GM12878 (cell line): ENCODE results near the gene PPP1R2. TPM values are rescaled to one million over a fixed set of nuclear protein-coding genes. Genes with fewer than 3 reads are reported as not detected.

Experiments used
- ATAC-seq: fragments of 200-7000 bp; cut with Tn5 transposase; 3 replicates; pipeline ENCODE4 v1.9.1; 2020; ENCODE audit warnings: mild to moderate bottlenecking, moderate library complexity
- BruUV-seq: library from RNA; stranded (reverse); fragments of 400-500 nt; replicated peaks from 2 replicates; lab custom pipeline; 2021; lab: Mats Ljungman, UMichigan
- CTCF ChIA-PET: fragments of 300-600 bp; sonication (Branson Sonifier 250); formaldehyde crosslinking; extraction: SDS; loops from one replicate; lab custom pipeline; 2021; ENCODE audit warnings: inconsistent platforms; lab: Yijun Ruan, JAX
- POLR2A ChIA-PET: fragments of 350-600 bp; formaldehyde crosslinking; extraction: SDS; loops from one replicate; lab custom pipeline; 2021; ENCODE audit warnings: inconsistent platforms; lab: Charles Lee
- RAD21 ChIA-PET: fragments of 300-600 bp; sonication (Branson Sonifier 250); formaldehyde crosslinking; loops from one replicate; lab custom pipeline; 2023; ENCODE audit warnings: antibody characterized with exemption; ENCODE audit not compliant: unreplicated experiment; lab: Charles Lee
- SMC1A ChIA-PET: fragments of 300-600 bp; sonication (Branson Sonifier 250); formaldehyde crosslinking; loops from one replicate; lab custom pipeline; 2023; ENCODE audit not compliant: unreplicated experiment, uncharacterized antibody; lab: Charles Lee
- DNase-seq: peaks from one replicate; pipeline ENCODE4 v3.0.0-alpha.2; 2011; ENCODE audit warnings: low read depth, low spot score
- FAIRE-seq: peaks from 3 replicates; lab custom pipeline; 2011; peaks lifted over from hg19 to GRCh38; lab: Jason Lieb, UNC
- H2AFZ ChIP-seq: 2 replicates; pipeline ENCODE4 v1.6.0; 2011; ENCODE audit warnings: low read depth, low read length, control low read depth; ENCODE audit not compliant: control insufficient read depth
- H3K27ac ChIP-seq: 2 replicates; pipeline ENCODE4 v1.5.1; 2011; ENCODE audit warnings: control low read depth; ENCODE audit not compliant: control insufficient read depth, insufficient read depth
- H3K27me3 ChIP-seq, 2 experiments: replicated peaks in 1 of 2; 2 replicates each; pipeline versions ENCODE4 v1.6.0 to v1.6.1; 2011; ENCODE audit warnings: low read length in 1 of 2; ENCODE audit not compliant: control insufficient read depth in 2 of 2, insufficient read depth in 2 of 2
- H3K36me3 ChIP-seq, 2 experiments: 2 replicates each; pipeline ENCODE4 v1.5.1; 2011; ENCODE audit warnings: low read length in 1 of 2; ENCODE audit not compliant: control insufficient read depth in 2 of 2, insufficient read depth in 2 of 2
- H3K4me1 ChIP-seq: 2 replicates; pipeline ENCODE4 v1.6.1; 2011; ENCODE audit warnings: mild to moderate bottlenecking, low read length, moderate library complexity, mixed read lengths; ENCODE audit not compliant: control insufficient read depth, insufficient read depth
- H3K4me2 ChIP-seq: 2 replicates; pipeline ENCODE4 v1.6.0; 2011; ENCODE audit warnings: control low read depth; ENCODE audit not compliant: control insufficient read depth, insufficient read depth
- H3K4me3 ChIP-seq: fragments of 200-600 bp; sonication (generic); 2 replicates; pipeline ENCODE4 v1.5.1; 2016
- H3K79me2 ChIP-seq: 2 replicates; pipeline ENCODE4 v1.6.0; 2011; ENCODE audit warnings: low read length; ENCODE audit not compliant: control insufficient read depth, insufficient read depth
- H3K9ac ChIP-seq: 2 replicates; pipeline ENCODE4 v1.8.0; 2011; ENCODE audit warnings: low read length, control low read depth, mixed read lengths; ENCODE audit not compliant: control insufficient read depth, insufficient read depth
- H3K9me3 ChIP-seq: replicated peaks from 3 replicates; pipeline ENCODE4 v1.5.1; 2011; ENCODE audit warnings: mild to moderate bottlenecking, low read length; ENCODE audit not compliant: control insufficient read depth, insufficient read depth
- H4K20me1 ChIP-seq: 2 replicates; pipeline ENCODE4 v1.6.0; 2011; ENCODE audit not compliant: control insufficient read depth, insufficient read depth
- ASH2L ChIP-seq: fragments of 300-600, 200-600 bp; sonication (generic); IDR thresholded peaks from 2 replicates; pipeline ENCODE4 v1.6.1; 2017; ENCODE audit warnings: low read depth, mild to moderate bottlenecking, borderline replicate concordance
- CEBPB ChIP-seq, 2 experiments: fragments of 150-350 bp in 1 of 2; IDR thresholded peaks; 2 replicates each; pipeline ENCODE4 v1.6.1; 2012 to 2014; ENCODE audit warnings: low read depth in 2 of 2, low read length in 2 of 2, borderline replicate concordance in 1 of 2, inconsistent platforms in 1 of 2
- EGR1 ChIP-seq, 2 experiments: IDR thresholded peaks; 1 replicate in 1 of 2; 2 replicates in 1 of 2; pipeline ENCODE4 v1.6.1; 2011 to 2012; ENCODE audit warnings: low read depth in 2 of 2, low read length in 2 of 2, borderline replicate concordance in 1 of 2, mild to moderate bottlenecking in 1 of 2, moderate library complexity in 1 of 2
- FOXM1 ChIP-seq: IDR thresholded peaks from 2 replicates; pipeline ENCODE4 v1.6.1; 2012; ENCODE audit warnings: low read depth, mild to moderate bottlenecking, inconsistent platforms, low read length, moderate library complexity
- HDAC6 ChIP-seq: fragments of 200-600 bp; sonication (generic); IDR thresholded peaks from one replicate; pipeline ENCODE4 v1.8.0; 2017; ENCODE audit warnings: antibody characterized with exemption; ENCODE audit not compliant: unreplicated experiment
- IKZF2 ChIP-seq, 2 experiments: fragments of 450-650 bp; IDR thresholded peaks; 2 replicates each; pipeline ENCODE4 v1.6.1; 2017; ENCODE audit warnings: mild to moderate bottlenecking in 2 of 2, moderate library complexity in 2 of 2
- MYB ChIP-seq: fragments of 150-350 bp; IDR thresholded peaks from 2 replicates; pipeline ENCODE4 v1.6.1; 2014; ENCODE audit warnings: mild to moderate bottlenecking, low read depth, low read length, borderline replicate concordance
- SMAD5 ChIP-seq: IDR thresholded peaks from 2 replicates; pipeline ENCODE4 v1.6.1; 2016; ENCODE audit warnings: antibody characterized with exemption, low read depth
- SPI1 ChIP-seq: IDR thresholded peaks from 2 replicates; pipeline ENCODE4 v1.6.1; 2011; ENCODE audit warnings: low read depth, mild to moderate bottlenecking, low read length, moderate library complexity, borderline replicate concordance; ENCODE audit not compliant: insufficient read depth
- TBL1XR1 ChIP-seq: IDR thresholded peaks from 2 replicates; pipeline ENCODE4 v1.6.1; 2012; ENCODE audit warnings: low read depth, low read length, improper control_type of control experiment
- ZNF274 ChIP-seq: IDR thresholded peaks from one replicate; pipeline ENCODE4 v1.8.0; 2011; ENCODE audit not compliant: insufficient read length, insufficient read depth
- ZNF622 ChIP-seq: fragments of 450-650 bp; IDR thresholded peaks from 2 replicates; pipeline ENCODE4 v1.6.1; 2017; ENCODE audit warnings: mild to moderate bottlenecking, inconsistent platforms
- WGBS: methylation state at CpG from one replicate; pipeline ENCODE4 v1.1.6; 2016; ENCODE audit warnings: low lambda C conversion rate; ENCODE audit not compliant: insufficient replicate concordance, insufficient coverage; ENCODE audit errors: missing lambda C conversion rate; 5-methylcytosine and 5-hydroxymethylcytosine counted together
- in situ Hi-C: fragments of 300-500 bp; cut with MboI; formaldehyde crosslinking; loops from 9 replicates; pipeline ENCODE4 v1.14.3; 2018; ENCODE audit warnings: mixed read lengths
- intact Hi-C: fragments of 100-400 bp; cut with micrococcal nuclease; formaldehyde crosslinking; loops from one replicate; pipeline ENCODE4 v1.14.2; 2022; ENCODE audit not compliant: unreplicated experiment
- polyA plus RNA-seq, 11 experiments: library from polyadenylated mRNA; depleted of rRNA in 4 of 11; unstranded in 6 of 11; stranded (reverse) in 5 of 11; fragments of >200 nt; fragmentation: Nextera tagmentation in 4 of 11; fragmentation: Illumina TruSeq in 1 of 11; extraction: Ambion mirVana in 4 of 11; extraction: Trizol in 1 of 11; gene quantifications; 1 replicate in 1 of 11; 2 replicates in 10 of 11; pipeline versions ENCODE4 v1.2.1 to v1.2.3, GENCODE V29; 2011 to 2016; ENCODE audit warnings: inconsistent platforms in 2 of 11, missing spikeins in 2 of 11, low read depth in 1 of 11
- total RNA-seq, 4 experiments: library from RNA; depleted of rRNA in 3 of 4; stranded (reverse); fragments of >200 nt in 3 of 4; fragmentation: Illumina TruSeq in 1 of 4; extraction: Trizol in 1 of 4; gene quantifications; 2 replicates each; pipeline versions ENCODE4 v1.2.1 to v1.2.3, GENCODE V29; 2013 to 2021
- TF ChIP-seq, protein P1 (sequence below): fragments of 450-650 bp; formaldehyde crosslinking; IDR thresholded peaks from 2 replicates; pipeline ENCODE4 v1.5.0; 2022; ENCODE audit warnings: mild to moderate bottlenecking, missing genetic modification characterization
- TF ChIP-seq, protein P2 (sequence below): fragments of 450-650 bp; conservative IDR thresholded peaks from 2 replicates; pipeline ENCODE4 v1.6.1; 2017; ENCODE audit warnings: mild to moderate bottlenecking, moderate library complexity
- TF ChIP-seq, protein P3 (sequence below): IDR thresholded peaks from 2 replicates; pipeline ENCODE4 v1.6.1; 2012; ENCODE audit warnings: low read length, inconsistent platforms
- TF ChIP-seq, protein P4 (sequence below): IDR thresholded peaks from 2 replicates; pipeline ENCODE4 v1.6.1; 2012; ENCODE audit warnings: low read depth, low read length, improper control_type of control experiment

Gene PPP1R2
- total and polyA plus RNA-seq, 10 of the 15 experiments (the other 5 are each of a cell fraction or from before 2014, with no cell fraction given), result 10.5 to 116 (median 46.9) TPM

DNA sequence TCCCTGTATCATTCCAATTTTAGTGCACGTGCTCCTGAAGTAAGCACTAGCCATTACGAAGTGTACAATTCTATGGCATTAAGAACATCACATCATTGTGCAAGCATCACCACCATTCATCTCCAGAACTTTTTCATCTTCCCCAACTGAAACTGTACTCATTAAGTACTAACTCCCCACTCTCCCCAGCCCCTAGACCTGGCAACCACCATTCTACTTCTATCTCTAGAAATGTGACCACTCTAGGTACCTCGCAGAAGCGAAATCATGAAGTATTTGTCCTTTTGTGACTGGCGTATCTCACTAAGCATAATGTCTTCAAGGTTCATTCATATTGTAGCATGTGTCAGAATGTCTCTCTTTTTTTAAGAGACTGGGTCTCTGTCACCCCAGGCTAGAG lies 11.4 kb downstream of the PPP1R2 start:
- RAD21 ChIA-PET, result no interaction called here
- Histone ChIP-seq H3K9me3 (no peaks in the 10 kb centered on the region), H3K36me3 (peaks cover 0 to 4% of the 10 kb centered on the region in 2 experiments; a peak in 2 of 4 replicates), H3K4me1 (peaks cover 11% of the 10 kb centered on the region), H2AFZ (no peak overlapping the region), H3K27ac (no peak overlapping the region), H3K27me3 (no peaks in the 10 kb centered on the region), H3K9ac (no peak overlapping the region), H4K20me1 (no peaks in the 10 kb centered on the region), H3K79me2 (peaks cover 59% of the 10 kb centered on the region), H3K4me2 (no peak overlapping the region), H3K4me3 (no peak overlapping the region)
- FAIRE-seq (no peak), DNase-seq (no peak), ATAC-seq (no peak)
- CTCF ChIA-PET, result interaction anchor here (1.7 to 2.1 kb wide), 4 partner anchors 9 to 260 kb away, joined by 6 to 16 read pairs (median 10); partner anchors contain the start of gene XXYLT1
- SMC1A ChIA-PET, result interaction anchor here (3.0 kb wide), 1 partner anchor 9 kb away, joined by 17 read pairs; no protein-coding TSS in a partner anchor
- intact Hi-C loops (no loop called here), in situ Hi-C loops (loop anchor here (25.0 kb wide), 1 partner anchor 394 kb away; no protein-coding TSS in a partner anchor)
- no TSS peak for BruUV-seq
- WGBS, result 96% methylated on average over 5 of the region's 5 CpGs
- POLR2A ChIA-PET, result interaction anchor here (0.7 kb wide), 1 partner anchor 10 kb away, joined by 7 read pairs; no protein-coding TSS in a partner anchor
- TF ChIP-seq, protein P1, sequence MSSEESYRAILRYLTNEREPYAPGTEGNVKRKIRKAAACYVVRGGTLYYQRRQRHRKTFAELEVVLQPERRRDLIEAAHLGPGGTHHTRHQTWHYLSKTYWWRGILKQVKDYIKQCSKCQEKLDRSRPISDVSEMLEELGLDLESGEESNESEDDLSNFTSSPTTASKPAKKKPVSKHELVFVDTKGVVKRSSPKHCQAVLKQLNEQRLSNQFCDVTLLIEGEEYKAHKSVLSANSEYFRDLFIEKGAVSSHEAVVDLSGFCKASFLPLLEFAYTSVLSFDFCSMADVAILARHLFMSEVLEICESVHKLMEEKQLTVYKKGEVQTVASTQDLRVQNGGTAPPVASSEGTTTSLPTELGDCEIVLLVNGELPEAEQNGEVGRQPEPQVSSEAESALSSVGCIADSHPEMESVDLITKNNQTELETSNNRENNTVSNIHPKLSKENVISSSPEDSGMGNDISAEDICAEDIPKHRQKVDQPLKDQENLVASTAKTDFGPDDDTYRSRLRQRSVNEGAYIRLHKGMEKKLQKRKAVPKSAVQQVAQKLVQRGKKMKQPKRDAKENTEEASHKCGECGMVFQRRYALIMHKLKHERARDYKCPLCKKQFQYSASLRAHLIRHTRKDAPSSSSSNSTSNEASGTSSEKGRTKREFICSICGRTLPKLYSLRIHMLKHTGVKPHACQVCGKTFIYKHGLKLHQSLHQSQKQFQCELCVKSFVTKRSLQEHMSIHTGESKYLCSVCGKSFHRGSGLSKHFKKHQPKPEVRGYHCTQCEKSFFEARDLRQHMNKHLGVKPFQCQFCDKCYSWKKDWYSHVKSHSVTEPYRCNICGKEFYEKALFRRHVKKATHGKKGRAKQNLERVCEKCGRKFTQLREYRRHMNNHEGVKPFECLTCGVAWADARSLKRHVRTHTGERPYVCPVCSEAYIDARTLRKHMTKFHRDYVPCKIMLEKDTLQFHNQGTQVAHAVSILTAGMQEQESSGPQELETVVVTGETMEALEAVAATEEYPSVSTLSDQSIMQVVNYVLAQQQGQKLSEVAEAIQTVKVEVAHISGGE (CRISPR knock-in tag), result no peak
- no peak for TF ChIP-seq CEBPB (IDR thresholded peaks at IDR 0.05; ENCODE audit: borderline replicate concordance in 1 of 2, low read depth in 2 of 2, low read length in 2 of 2)
- no peak for TF ChIP-seq MYB
- no peak for TF ChIP-seq IKZF2 (IDR thresholded peaks at IDR 0.05)
- no peak for TF ChIP-seq ASH2L
- TF ChIP-seq SPI1, result no peak
- TF ChIP-seq, protein P2, sequence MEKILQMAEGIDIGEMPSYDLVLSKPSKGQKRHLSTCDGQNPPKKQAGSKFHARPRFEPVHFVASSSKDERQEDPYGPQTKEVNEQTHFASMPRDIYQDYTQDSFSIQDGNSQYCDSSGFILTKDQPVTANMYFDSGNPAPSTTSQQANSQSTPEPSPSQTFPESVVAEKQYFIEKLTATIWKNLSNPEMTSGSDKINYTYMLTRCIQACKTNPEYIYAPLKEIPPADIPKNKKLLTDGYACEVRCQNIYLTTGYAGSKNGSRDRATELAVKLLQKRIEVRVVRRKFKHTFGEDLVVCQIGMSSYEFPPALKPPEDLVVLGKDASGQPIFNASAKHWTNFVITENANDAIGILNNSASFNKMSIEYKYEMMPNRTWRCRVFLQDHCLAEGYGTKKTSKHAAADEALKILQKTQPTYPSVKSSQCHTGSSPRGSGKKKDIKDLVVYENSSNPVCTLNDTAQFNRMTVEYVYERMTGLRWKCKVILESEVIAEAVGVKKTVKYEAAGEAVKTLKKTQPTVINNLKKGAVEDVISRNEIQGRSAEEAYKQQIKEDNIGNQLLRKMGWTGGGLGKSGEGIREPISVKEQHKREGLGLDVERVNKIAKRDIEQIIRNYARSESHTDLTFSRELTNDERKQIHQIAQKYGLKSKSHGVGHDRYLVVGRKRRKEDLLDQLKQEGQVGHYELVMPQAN, result no peak
- TF ChIP-seq FOXM1, result no peak
- TF ChIP-seq HDAC6, result no peak
- TF ChIP-seq, protein P3, sequence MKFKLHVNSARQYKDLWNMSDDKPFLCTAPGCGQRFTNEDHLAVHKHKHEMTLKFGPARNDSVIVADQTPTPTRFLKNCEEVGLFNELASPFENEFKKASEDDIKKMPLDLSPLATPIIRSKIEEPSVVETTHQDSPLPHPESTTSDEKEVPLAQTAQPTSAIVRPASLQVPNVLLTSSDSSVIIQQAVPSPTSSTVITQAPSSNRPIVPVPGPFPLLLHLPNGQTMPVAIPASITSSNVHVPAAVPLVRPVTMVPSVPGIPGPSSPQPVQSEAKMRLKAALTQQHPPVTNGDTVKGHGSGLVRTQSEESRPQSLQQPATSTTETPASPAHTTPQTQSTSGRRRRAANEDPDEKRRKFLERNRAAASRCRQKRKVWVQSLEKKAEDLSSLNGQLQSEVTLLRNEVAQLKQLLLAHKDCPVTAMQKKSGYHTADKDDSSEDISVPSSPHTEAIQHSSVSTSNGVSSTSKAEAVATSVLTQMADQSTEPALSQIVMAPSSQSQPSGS, result no peak
- TF ChIP-seq, protein P4, sequence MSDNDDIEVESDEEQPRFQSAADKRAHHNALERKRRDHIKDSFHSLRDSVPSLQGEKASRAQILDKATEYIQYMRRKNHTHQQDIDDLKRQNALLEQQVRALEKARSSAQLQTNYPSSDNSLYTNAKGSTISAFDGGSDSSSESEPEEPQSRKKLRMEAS, result no peak
- no peak for TF ChIP-seq ZNF622
- TF ChIP-seq ZNF274, result no peak
- TF ChIP-seq EGR1 (IDR thresholded peaks at IDR 0.05; ENCODE audit: borderline replicate concordance in 1 of 2, low read depth in 2 of 2, low read length in 2 of 2), result no peak
- TF ChIP-seq SMAD5, result no peak
- no peak for TF ChIP-seq TBL1XR1
